DND-41 (cell line): ENCODE measurements around the gene HIBCH.

Experiments used
- EZH2 ChIP-seq: IDR thresholded peaks from 3 replicates; pipeline ENCODE4 v1.6.1; 2012; ENCODE audit warnings: borderline replicate concordance, low read depth, mild to moderate bottlenecking, moderate library complexity, low read length, inconsistent platforms; ENCODE audit not compliant: severe bottlenecking
- TF ChIP-seq, protein P1 (sequence below): IDR thresholded peaks from 2 replicates; pipeline ENCODE4 v1.5.1; 2012; ENCODE audit warnings: borderline replicate concordance, low read length, moderate library complexity, mild to moderate bottlenecking; ENCODE audit not compliant: poor library complexity, severe bottlenecking; ENCODE audit errors: extremely low read depth

DNA sequence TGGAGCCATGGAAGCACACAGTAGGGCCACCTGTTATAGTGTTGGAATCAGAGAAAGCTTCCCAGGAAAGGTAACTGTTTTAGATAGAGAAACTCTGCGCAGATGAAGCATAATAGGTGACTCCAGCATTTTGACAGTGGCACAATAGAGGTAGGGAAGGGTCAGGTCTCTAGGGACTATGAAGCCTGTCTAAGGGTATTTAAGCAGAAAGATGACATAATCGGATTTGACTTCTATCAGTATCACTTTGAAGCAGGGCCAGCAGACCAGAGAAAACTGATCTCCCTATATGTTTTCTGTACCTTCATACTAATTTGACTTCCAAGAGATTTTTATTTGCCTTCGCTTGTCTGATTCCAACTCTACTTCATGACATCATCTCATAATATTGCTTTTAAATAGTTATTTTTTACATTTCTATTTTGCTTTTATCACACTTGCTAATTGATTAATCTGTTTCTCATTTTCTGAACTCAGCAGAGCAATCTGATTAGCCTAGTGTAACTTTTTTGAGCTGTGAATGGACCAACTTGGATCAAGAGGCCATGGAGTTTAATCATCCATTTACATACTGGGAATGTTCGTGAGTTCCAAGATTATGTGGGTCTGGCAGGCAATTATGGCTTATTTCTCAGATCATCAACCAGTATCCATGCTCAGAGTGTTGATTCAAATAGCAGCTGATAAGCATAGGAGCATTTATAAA lies 8.4 kb upstream of the HIBCH start:
- TF ChIP-seq, protein P1, sequence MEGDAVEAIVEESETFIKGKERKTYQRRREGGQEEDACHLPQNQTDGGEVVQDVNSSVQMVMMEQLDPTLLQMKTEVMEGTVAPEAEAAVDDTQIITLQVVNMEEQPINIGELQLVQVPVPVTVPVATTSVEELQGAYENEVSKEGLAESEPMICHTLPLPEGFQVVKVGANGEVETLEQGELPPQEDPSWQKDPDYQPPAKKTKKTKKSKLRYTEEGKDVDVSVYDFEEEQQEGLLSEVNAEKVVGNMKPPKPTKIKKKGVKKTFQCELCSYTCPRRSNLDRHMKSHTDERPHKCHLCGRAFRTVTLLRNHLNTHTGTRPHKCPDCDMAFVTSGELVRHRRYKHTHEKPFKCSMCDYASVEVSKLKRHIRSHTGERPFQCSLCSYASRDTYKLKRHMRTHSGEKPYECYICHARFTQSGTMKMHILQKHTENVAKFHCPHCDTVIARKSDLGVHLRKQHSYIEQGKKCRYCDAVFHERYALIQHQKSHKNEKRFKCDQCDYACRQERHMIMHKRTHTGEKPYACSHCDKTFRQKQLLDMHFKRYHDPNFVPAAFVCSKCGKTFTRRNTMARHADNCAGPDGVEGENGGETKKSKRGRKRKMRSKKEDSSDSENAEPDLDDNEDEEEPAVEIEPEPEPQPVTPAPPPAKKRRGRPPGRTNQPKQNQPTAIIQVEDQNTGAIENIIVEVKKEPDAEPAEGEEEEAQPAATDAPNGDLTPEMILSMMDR, result no peak
- TF ChIP-seq EZH2, result no peak
